ENCODE results near the gene ELL.

ELL gene

DNA sequence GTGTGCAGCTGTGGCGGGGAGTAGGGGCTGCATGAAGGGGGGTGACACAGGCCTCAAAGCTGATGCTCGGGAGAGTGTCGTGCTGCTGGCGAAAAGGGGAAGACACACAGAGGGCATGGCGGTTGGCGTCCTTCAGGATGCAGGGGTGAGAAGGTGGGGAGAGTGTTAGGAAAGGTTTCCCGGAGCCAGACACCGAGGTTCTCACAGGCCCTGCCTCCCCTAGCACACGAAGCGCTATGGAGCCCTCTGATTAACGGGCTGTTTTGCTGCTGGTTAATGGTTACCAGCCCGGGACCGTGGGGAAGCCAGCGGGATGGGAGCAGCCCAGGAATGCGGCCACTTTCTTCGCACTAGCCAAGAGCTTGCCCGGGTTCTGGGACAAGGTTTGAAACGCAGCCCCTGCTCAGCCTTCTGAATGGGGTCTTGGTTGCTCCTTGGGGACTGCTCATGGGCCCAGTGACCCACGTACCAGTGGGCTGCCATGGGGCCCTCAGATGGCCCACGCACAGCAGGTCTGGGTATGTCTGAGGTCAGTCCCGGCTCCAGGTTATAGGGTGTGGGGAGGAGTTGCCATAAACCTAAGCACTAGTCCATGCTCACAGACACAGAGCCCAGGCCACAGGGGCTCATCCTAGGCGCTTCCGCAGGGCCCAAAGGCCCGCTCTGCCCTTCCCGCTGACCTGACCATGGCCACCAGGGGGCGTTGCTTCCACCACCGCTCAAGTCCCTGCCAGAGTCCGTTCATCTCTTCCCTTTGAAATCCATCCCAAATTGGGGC, 52.6 kb downstream of the ELL start:
- H3K27ac ChIP-seq = no peak overlapping the region
- TF ChIP-seq ZFX (IDR thresholded peaks at IDR 0.05; ENCODE audit: borderline replicate concordance) = no peak
- TF ChIP-seq, protein P1, sequence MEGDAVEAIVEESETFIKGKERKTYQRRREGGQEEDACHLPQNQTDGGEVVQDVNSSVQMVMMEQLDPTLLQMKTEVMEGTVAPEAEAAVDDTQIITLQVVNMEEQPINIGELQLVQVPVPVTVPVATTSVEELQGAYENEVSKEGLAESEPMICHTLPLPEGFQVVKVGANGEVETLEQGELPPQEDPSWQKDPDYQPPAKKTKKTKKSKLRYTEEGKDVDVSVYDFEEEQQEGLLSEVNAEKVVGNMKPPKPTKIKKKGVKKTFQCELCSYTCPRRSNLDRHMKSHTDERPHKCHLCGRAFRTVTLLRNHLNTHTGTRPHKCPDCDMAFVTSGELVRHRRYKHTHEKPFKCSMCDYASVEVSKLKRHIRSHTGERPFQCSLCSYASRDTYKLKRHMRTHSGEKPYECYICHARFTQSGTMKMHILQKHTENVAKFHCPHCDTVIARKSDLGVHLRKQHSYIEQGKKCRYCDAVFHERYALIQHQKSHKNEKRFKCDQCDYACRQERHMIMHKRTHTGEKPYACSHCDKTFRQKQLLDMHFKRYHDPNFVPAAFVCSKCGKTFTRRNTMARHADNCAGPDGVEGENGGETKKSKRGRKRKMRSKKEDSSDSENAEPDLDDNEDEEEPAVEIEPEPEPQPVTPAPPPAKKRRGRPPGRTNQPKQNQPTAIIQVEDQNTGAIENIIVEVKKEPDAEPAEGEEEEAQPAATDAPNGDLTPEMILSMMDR (IDR thresholded peaks at IDR 0.05) = peak; percentile 90

DNA sequence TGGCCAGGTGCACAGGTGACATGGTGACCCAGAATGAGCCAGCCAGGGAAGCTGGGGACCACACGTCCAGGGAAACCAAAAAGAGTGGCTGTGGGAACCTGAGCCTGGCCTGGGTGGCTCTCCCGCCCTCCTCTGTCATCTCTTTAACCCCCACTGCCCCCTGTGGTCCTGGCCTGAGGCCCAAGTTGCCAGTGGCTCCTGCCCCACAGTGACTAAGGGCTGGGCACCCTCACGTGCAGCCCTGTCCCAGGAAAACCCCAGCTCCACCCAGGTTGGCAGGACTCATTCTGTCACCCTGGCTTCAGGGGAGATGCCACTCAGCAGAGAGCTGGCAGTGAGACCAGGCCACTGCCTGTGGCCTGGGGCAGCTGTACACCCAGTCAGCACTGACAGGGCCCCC, 53.4 kb downstream of the ELL start:
- no peak overlapping the region for H3K27ac ChIP-seq
- TF ChIP-seq, protein P1 (IDR thresholded peaks at IDR 0.05) = no peak
- no peak for TF ChIP-seq ZFX (IDR thresholded peaks at IDR 0.05; ENCODE audit: borderline replicate concordance)

DNA sequence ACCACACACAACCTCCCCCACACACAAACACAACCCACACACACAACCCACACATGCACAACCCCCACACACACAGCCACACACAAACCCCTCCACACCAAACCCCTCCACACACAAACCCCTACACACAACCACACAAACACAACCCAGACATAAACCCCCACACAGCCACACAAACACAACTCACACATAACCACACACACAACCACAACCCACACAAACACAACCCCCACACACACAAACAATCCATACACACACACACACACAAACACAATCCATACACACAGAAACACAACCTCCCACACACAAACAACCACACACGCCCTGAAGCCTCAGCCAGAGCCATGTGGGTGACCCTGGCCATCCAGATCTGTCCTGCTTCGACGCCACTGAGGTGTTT, 53.9 kb downstream of the ELL start:
- H3K27ac ChIP-seq = no peak overlapping the region
- TF ChIP-seq ZFX (IDR thresholded peaks at IDR 0.05; ENCODE audit: borderline replicate concordance) = no peak
- TF ChIP-seq, protein P1 (IDR thresholded peaks at IDR 0.05) = no peak

DNA sequence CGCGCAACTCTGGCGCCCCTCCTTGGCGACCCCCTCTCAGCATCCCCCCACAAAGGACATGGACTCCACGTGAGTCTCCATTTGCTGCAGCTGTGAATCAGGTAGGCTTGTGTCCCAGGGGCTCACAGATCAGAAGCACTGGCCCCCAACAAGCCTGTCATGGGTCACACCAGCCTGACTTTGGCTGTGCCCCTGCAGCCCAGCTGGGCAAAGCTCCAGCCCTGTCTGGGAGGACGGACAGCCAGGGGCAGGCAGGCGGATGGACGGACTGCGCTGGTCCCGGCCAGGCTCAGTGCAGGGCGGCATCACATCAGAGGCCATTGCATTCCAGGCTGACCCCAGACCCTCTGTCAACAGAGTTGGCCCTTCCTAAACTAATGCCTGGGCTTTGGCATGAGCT, 55.5 kb downstream of the ELL start:
- H3K27ac ChIP-seq = no peak overlapping the region
- TF ChIP-seq, protein P1 (IDR thresholded peaks at IDR 0.05) = no peak
- no peak for TF ChIP-seq ZFX (IDR thresholded peaks at IDR 0.05; ENCODE audit: borderline replicate concordance)

DNA sequence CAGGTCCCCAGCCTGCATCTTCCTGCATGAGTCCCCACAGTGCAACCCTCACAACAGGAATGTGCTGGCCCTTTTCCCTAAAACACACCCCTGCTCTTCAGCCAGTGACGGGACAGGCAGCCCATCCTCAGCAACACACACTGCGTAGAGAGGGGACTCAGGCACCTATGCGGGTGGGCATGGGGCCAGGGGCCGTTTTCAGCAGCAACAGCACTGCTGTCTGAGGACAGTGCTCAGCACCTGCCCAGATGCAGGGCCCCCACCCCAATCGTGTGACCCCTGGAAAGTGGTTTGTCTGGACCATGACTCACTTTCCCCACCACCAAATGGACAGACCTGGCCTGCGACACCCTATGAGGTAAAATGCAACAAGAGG, 55.9 kb downstream of the ELL start:
- no peak overlapping the region for H3K27ac ChIP-seq
- TF ChIP-seq, protein P1 (IDR thresholded peaks at IDR 0.05) = no peak
- no peak for TF ChIP-seq ZFX (IDR thresholded peaks at IDR 0.05; ENCODE audit: borderline replicate concordance)

DNA sequence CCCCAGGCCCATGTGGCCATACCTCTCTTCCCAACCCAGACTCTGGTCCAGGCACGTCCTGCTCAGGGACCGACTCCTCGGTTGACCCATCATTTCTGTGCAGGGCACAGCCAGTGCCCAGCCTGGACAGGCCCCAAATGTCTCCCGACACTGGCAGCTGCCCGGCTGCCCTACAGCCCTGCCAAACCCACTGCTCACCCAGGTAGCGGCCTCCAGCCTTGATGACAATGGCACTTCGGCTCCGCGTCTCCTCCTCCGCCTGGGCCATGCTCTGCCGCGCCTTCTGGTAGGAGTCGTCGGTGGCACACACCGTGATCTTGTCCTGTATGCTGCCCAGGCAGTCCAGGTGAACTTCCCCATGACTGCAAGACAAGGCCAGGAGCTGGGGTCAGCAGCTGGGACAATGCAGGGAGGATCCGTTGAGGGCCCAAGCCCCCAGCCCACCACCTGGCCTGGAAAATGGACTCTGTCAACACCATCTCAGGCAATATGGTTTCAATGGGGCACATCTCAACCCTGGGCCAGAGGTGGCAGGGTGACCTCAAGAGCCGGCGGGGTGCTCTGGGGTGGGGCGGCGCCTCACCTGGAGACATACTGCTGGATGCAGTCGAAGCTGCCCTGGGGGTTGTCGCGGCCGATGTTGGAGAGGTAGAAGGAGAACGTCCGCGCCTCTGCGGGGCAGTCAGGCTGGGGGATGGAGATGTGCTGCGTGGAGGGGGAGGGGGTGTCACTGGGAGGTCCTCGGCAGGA, 56.5 kb downstream of the ELL start:
- no peak for TF ChIP-seq ZFX (IDR thresholded peaks at IDR 0.05; ENCODE audit: borderline replicate concordance)
- TF ChIP-seq, protein P1 (IDR thresholded peaks at IDR 0.05) = no peak
- no peak overlapping the region for H3K27ac ChIP-seq

DNA sequence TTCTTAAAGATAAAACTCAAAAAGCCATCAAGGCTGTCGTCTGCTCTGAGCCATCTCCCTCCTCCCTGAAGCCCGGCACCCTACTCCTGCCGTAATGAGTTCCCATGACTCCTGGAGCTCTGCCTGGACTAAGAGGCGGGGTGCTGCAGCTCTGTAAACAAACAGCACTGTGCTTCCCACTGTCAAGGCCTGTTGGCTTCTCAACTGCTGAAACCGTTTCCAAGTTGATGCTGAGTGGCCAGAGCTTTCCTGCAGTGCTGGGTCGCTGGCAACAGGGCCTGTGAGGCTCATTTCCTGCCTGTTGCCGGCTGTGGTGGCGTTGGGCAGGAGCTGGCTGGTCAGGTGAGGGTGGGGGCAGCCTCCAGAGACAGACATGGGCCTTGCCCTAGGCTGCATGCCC, 57.2 kb downstream of the ELL start:
- no peak overlapping the region for H3K27ac ChIP-seq
- TF ChIP-seq, protein P1 (IDR thresholded peaks at IDR 0.05) = no peak
- no peak for TF ChIP-seq ZFX (IDR thresholded peaks at IDR 0.05; ENCODE audit: borderline replicate concordance)
